A549 (cell line): ENCODE results near the gene ANGEL1.

Experiments
- EP300 ChIP-seq, 2 experiments: fragments of >200 bp; sonication (Bioruptor Twin); formaldehyde crosslinking; IDR thresholded peaks; 2 replicates in 1 of 2; 3 replicates in 1 of 2; pipeline ENCODE4 v1.6.1; 2016 to 2017
- HOXA7 ChIP-seq: fragments of 250-450 bp; sonication (Bioruptor Pico); IDR thresholded peaks from 2 replicates; pipeline ENCODE4 v1.5.0; 2020; ENCODE audit warnings: mild to moderate bottlenecking, moderate library complexity
- JUN ChIP-seq, 2 experiments: fragments of >200 bp; sonication (Bioruptor Twin); formaldehyde crosslinking; IDR thresholded peaks; 2 replicates in 1 of 2; 3 replicates in 1 of 2; pipeline ENCODE4 v1.6.1; 2016 to 2017
- ZNF302 ChIP-seq: fragments of 250-450 bp; sonication (Bioruptor Pico); IDR thresholded peaks from 2 replicates; pipeline ENCODE4 v1.9.0; 2021; ENCODE audit warnings: inconsistent platforms, mild to moderate bottlenecking, moderate library complexity

DNA sequence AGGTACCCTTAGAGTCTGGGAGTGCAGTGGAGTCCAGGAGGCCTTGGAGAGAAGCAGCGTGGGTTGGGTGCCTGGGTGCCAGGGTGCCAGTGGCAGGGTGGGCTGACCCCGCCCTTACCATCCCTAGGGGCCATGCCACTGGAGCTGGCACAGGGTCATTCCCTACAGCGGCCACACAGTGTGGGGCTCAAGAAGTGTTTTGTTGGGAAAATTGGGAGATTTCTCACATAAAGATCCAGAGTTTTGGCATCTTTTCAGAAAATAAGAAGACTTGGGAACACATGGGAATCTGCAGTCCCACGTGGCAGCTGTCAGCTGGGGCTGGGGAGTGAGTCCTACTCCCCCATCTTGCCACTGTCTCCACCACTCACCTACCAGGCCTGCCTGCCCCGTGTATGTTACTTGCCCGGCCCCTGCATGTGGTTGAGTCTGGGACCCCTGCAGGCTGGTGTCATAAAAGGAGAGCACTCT is 47.2 kb downstream of the ANGEL1 start:
- TF ChIP-seq JUN (IDR thresholded peaks at IDR 0.05) (no peak), HOXA7 (CRISPR knock-in tag) (no peak), EP300 (IDR thresholded peaks at IDR 0.05) (no peak), ZNF302 (CRISPR knock-in tag) (no peak)
